ENCODE results near the gene PCDHB11.
"Not testable (repeated sequence)": the region's sequence is repeated elsewhere in the genome, so short reads cannot be mapped to it uniquely, and the experiment has no call there.

GRCh38 chr5:141151632-141152031 lies 47.8 kb upstream of the PCDHB11 start:
- not testable (repeated sequence) for TF ChIP-seq POLR2AphosphoS5 (IDR thresholded peaks at IDR 0.05); POLR2A (IDR thresholded peaks at IDR 0.05); CTCF (IDR thresholded peaks at IDR 0.05 in 8 of 11, conservative IDR thresholded peaks at IDR 0.05 in 3 of 11)

Data from spleen (tissue), 7 donors.